HuH-7.5 (cell line): ENCODE measurements around the gene PFDN5.

Experiments used
- DNase-seq: peaks from one replicate; pipeline ENCODE4 v3.0.0; 2011; ENCODE audit warnings: low spot score

Gene PFDN5

DNA sequence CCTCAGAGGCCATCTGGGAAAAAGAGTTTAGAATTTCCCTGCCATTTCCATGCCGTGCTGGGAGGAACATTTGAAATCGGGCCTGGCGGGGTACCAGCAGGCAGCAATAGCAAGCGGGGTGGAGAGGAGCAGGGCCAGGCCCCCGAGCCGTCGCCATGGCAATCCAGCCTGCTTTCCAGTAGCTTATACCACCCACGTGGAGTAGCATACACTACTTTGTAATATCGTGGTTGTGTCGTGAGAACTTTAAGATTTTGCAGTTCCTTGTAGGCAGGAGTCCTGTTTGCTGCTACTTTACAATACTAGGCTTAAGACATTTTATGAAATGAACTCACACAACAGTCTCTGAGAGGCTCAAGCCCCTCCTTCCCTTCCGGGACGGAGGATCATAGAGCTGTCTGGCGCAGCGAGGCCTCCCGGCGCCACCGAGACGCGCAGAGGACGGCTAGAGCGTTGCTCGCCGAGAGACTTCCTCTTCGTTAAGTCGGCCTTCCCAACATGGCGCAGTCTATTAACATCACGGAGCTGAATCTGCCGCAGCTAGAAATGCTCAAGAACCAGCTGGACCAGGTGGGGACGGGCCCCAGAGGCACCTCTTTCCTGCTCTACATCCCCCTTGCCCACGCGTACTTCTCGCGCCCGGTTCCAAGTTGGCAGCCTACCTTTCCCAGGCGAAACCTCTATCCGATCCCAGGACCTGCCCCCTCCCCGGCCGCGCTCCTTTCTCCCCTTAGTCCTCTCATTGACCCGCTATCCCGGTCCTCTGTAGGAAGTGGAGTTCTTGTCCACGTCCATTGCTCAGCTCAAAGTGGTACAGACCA lies at the start of gene PFDN5:
TSS of gene PFDN5 (plus strand) at position 473 of the 821 bp plus-strand sequence. CDS start at position 499, 26 bp downstream.
- DNase-seq = peak; percentile 79

GRCh38 chr12:53251477-53252348 lies 43.6 kb upstream of the PFDN5 start:
- peak; percentile 91 for DNase-seq

DNA sequence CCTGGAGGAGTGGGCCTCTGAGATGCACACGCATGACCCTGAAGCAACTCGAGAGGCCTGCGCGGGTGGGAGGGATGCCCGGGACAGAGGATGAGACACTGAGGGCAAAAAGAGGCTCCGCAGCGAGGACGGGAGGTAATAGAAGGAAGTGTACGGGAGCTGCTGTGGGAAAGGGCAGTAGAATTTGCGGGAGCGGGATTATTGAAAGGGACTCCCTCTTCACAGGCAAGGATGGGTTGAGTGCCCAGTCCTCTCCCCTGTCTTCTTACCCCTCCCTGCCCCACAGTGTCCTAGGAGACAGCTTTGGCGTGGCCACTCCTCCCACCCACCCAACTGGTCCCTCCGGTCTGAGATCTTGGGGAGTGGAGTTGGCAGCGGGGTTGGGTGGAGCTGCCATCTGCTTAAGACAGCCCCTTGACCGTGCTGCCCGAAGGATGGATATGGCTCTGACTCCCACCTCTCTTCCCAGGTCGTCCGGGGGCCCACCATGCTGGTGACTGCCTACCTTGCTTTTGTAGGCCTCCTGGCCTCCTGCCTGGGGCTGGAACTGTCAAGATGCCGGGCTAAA lies 42.9 kb upstream of the PFDN5 start:
- DNase-seq = peak; percentile 51

GRCh38 chr12:53253298-53253697 lies 42.0 kb upstream of the PFDN5 start:
- no peak for DNase-seq

DNA sequence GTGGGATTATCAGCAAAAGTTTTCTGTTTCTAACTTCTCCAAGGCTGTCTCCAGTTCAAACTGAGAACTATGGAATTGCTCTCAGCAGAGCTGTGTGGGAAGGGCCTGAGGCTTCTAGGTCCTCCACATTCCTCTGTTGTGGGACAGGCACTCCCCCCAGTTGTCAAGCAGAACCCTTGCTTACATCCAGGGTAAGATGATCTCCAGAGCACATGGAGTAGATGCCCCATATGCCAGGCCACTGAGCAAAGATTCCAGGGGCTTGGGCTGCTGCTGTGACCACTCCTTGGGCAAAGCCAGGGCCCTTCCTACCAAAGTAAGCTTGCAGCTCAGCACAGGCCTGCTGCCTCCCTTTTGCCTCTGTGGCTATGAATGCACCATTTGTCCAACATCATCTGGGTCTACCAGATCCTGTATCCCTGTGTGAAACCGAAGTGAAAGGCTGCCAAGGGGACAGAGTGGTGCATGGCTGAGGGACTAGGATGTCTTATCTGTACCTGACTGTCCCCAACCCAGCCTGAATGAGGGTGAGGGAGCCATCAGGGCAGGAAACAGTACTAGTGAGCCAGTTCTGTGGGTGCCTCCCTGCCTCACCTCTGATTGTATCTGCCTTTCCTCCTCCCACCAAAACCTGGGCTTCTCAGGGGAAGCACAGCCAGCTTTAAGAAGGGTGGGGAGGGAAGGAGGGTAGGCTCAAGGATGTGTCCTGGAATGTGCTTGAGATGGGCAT lies 40.4 kb upstream of the PFDN5 start:
- DNase-seq = no peak

GRCh38 chr12:53255996-53256395 lies 39.3 kb upstream of the PFDN5 start:
- DNase-seq = no peak

DNA sequence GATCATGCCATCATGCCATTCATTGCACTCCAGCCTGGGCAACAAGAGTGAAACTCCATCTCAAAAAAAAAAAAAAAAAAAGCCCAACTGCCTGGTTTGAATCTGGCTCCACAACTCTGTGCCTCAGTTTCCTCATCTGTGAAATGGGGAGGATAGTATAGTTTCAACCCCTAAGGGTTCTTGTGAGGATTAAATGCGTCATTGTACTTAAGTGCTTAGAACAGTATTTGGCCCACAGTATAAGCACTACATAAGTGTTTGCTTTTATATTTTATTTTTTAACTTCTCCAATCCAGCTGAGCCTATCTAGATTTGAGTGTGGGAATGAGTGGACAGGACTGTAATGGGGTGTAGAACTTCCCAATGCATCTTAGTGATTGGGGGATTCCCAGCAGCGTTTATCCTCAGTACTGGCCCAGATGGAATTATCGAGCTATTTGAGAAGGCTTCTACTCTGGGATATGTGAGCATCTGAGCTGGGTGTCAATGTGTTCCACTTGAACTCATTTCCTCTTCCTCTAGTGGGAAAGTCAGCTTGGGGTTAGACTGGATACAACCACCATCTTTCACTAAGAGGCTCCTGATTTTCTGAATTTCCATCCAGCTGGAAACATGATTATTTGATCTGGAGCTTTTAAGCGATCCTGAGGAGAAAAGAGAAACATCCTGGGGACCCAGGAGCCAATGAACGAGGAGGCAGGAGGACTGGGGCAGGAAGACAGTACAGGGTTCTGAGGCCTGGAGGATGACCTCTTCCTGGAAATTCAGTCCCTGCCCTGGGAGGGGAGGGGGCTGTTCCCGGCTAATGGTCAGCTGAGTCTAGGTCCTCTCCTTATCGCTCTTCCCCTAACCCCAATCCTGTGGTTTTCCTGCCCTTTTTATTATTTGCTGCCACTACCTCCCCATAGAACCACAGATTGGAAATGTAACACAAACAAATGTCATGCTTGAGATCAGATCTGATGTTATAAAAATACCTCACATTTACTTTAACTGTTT lies 36.5 kb upstream of the PFDN5 start:
- DNase-seq = no peak

- DNase-seq = no peak
These were observed 35.5 kb upstream of the PFDN5 start for GRCh38 chr12:53259891-53260290.

- DNase-seq = no peak
These were observed 29.6 kb upstream of the PFDN5 start for GRCh38 chr12:53265783-53266182.

- DNase-seq = no peak
These were observed 27.9 kb upstream of the PFDN5 start for GRCh38 chr12:53267306-53267998.

DNA sequence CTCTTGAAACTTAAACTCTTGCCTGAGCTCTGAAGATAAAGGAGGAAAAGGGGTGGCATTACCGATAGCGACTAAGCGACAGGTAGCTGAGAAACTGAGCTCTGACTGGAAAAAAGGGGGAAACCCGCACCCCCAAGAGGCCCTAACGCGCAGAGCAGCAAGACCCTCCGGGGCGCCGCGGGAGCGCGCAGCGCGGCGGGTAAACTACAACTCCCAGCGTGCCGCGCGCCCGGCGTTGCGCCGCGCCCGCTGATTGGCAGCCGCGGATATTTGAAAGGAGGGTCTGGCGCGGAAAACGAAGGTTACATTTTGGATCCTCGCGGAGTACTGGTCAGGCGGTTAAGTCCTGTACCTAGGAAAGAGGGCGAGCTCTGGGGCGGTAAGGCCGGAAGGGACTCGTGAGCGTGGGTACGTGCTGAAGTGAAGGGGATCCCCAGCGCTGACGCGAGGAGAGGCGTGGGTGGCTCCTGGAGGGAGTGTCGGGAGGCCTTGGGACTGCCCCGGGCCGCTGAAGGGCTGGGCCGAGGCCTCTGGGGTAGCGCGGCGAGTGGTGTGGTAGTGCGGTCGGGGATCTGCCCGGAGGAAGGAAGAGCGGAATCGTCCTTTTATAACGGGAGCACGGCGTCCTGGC lies 27.2 kb upstream of the PFDN5 start, which contains the start of gene ESPL1:
TSS of gene ESPL1 (plus strand) at position 301 of the 631 bp plus-strand sequence. CDS start 468 bp downstream, outside the sequence.
- DNase-seq = peak; percentile 89

DNA sequence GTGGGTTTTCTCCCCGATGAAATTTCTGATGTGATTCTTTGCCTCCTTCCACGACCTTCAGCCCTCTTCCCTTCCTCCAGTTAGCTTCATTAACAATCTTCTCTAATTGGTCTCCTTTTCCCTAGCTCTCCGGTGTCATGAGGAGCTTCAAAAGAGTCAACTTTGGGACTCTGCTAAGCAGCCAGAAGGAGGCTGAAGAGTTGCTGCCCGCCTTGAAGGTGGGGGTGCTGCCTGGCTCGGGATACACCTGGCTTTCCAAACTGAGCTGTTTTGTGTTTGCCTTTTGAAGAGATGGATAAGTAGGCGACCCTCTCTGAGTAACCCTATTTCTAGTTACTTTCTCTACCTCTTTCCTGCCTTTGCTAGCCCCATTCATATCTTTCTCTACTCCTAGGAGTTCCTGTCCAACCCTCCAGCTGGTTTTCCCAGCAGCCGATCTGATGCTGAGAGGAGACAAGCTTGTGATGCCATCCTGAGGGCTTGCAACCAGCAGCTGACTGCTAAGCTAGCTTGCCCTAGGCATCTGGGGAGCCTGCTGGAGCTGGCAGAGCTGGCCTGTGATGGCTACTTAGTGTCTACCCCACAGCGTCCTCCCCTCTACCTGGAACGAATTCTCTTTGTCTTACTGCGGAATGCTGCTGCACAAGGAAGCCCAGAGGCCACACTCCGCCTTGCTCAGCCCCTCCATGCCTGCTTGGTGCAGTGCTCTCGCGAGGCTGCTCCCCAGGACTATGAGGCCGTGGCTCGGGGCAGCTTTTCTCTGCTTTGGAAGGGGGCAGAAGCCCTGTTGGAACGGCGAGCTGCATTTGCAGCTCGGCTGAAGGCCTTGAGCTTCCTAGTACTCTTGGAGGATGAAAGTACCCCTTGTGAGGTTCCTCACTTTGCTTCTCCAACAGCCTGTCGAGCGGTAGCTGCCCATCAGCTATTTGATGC lies 26.4 kb upstream of the PFDN5 start:
- DNase-seq = no peak

GRCh38 chr12:53274445-53274844 lies 20.9 kb upstream of the PFDN5 start:
- DNase-seq = no peak

DNA sequence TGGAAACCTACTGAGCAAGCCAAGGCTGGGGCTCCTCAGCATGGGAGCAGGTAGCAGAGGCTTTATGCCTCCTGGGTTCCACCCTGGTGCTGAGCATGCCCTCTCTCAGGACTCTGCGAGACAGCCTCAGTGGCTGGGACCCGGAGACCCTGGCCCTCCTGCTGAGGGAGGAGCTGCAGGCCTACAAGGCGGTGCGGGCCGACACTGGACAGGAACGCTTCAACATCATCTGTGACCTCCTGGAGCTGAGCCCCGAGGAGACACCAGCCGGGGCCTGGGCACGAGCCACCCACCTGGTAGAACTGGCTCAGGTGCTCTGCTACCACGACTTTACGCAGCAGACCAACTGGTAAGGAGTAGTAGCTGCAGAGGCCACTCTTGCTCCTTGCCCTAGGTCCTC lies 18.8 kb upstream of the PFDN5 start:
- no peak for DNase-seq

GRCh38 chr12:53277981-53278380 lies 17.4 kb upstream of the PFDN5 start:
- DNase-seq = no peak

GRCh38 chr12:53279283-53279869 lies 16.0 kb upstream of the PFDN5 start:
- peak; percentile 28 for DNase-seq

DNA sequence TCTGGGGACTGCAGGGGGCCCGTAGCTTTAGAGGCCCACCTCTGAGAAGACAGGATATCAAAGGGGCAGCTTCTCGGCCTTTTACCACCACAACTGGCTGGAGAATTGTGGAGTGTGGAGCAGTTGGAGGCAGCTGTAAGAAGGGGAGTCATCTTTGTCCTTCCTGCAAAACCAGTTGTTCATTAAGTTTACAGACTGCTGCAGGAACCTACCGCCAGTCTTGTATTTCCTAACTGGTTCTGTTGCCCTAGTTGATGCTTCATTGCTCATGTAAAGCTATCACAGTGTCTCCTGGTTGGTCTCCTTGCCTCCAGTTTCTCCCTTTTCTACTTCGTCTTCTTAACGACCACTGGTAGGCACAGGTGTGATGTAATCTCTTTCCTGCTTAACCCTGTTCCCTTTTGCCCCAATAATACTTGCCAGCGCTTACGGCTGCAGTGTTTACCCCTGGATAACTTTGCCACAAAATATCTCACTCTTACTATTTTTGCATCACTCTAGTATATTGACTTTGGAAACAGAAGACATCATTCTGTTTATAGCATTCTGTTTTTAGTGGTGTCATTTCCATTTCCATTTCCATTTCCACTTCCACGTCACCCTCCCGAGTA lies 15.3 kb upstream of the PFDN5 start:
- no peak for DNase-seq

- DNase-seq = no peak
These were observed 8.9 kb upstream of the PFDN5 start for GRCh38 chr12:53286448-53286847.
